Dorsolateral prefrontal cortex (tissue), 118 donors: Measurements from ENCODE around the gene CCDC190. TPM values are rescaled to one million over a fixed set of nuclear protein-coding genes. Genes with fewer than 3 reads are reported as not detected.

Experiments
- total RNA-seq, 120 experiments: library from RNA; stranded (reverse); gene quantifications; one replicate each; pipeline versions ENCODE4 v1.2.3 to v1.2.4, GENCODE V29; 2022

CCDC190 gene
- total RNA-seq, 120 experiments from 2014 or later, result 0.52 to 6.7 (median 1.9) TPM; not detected in 1

Other genes starting within 250 kb of the CCDC190 start
- gene DDR2, start 228.7 kb downstream of the CCDC190 start, total RNA-seq, result 10 to 100 TPM in 119 of 120 experiments, 1 to 10 TPM in 1; 8.0 to 49.9 (median 20.1) TPM
- gene HSD17B7, start 70.5 kb downstream of the CCDC190 start, total RNA-seq, result 10 to 100 TPM; 11.5 to 41.2 (median 23.6) TPM
- 100 to 1,000 TPM in 114 of 120 experiments, 10 to 100 TPM in 6; 59.9 to 568 (median 314) TPM for gene RGS4, start 208.2 kb upstream of the CCDC190 start, total RNA-seq